ENCODE results near the gene ATP2C2.

The ATP2C2 gene

DNA sequence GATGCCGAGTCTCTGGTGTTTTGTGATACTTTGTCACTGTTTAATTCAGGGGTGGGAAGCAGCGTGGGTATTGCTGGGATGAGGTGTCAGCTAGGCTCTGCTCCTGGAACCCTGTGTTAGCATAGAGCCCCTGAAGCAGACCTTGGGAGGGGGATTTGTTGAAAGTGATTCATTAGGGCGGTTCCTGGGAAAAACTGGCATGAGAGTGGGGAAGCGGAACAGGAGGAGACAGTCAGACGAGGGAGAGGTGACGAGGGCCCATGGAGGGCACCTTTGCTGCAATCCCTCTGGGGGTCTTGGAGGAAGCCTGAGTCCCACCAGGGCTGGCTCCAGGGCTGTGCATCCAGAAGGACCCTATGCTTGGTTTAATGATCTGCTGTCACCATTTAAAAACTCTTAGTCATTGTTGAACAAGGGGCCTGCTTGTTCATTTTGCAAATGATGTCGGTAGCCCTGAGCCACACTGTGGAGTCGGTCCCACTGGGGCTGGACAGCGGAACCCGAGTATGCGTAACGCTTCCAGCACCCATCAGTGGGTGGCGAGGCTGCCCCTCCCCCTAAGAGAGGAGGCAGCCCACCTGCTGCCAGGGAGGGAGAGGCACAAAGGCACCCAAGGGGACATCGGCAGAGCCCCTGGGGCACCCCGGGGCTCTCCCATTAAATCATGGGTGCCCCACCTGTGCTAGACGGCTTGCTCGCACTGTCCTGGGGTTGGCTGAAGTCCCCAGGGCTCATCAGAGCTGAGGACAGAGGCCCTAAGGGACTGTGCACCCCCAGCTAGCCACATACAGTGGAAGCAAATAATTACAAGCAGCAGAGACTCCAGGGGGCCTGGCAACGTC is 38.3 kb upstream of the ATP2C2 start:
- TF ChIP-seq CTCF (IDR thresholded peaks at IDR 0.05) = no peak
- intact Hi-C loops (cut with DNase I; ENCODE audit: low total_unique reads) = no loop called here
- no peaks in the 10 kb centered on the region for H3K4me1 ChIP-seq
- H3K36me3 ChIP-seq = peaks cover 46 to 86% (median 57%) of the 10 kb centered on the region in 3 donors
- peaks cover 0 to 3% (median 0%) of the 10 kb centered on the region in 3 donors for H3K9me3 ChIP-seq
- H3K27ac ChIP-seq = no peak overlapping the region
- H3K27me3 ChIP-seq = no peaks in the 10 kb centered on the region
- H3K4me3 ChIP-seq = no peak overlapping the region
- no peak for DNase-seq

- DNase-seq = no peak
Measured at GRCh38 chr16:84330685-84331050, 37.7 kb upstream of the ATP2C2 start.

GRCh38 chr16:84331998-84332780 is 36.1 kb upstream of the ATP2C2 start:
- no peak for TF ChIP-seq CTCF (IDR thresholded peaks at IDR 0.05)
- H3K4me1 ChIP-seq = no peaks in the 10 kb centered on the region
- intact Hi-C loops (cut with DNase I; ENCODE audit: low total_unique reads) = no loop called here
- no peak overlapping the region for H3K4me3 ChIP-seq
- peaks cover 34 to 65% (median 48%) of the 10 kb centered on the region in 3 donors for H3K36me3 ChIP-seq
- no peak for DNase-seq
- peaks cover 0 to 18% (median 13%) of the 10 kb centered on the region in 3 donors for H3K9me3 ChIP-seq
- no peaks in the 10 kb centered on the region for H3K27me3 ChIP-seq
- no peak overlapping the region for H3K27ac ChIP-seq

More at GRCh38 chr16:84330685-84331050, 37.7 kb upstream of the ATP2C2 start:
- intact Hi-C loops (cut with DNase I; ENCODE audit: low total_unique reads) = no loop called here
- Histone ChIP-seq H3K27ac (no peak overlapping the region), H3K4me1 (no peaks in the 10 kb centered on the region), H3K4me3 (no peak overlapping the region), H3K9me3 (peaks cover 0 to 3% (median 0%) of the 10 kb centered on the region in 3 donors), H3K27me3 (no peaks in the 10 kb centered on the region), H3K36me3 (peaks cover 45 to 80% (median 57%) of the 10 kb centered on the region in 3 donors)
- no peak for TF ChIP-seq CTCF (IDR thresholded peaks at IDR 0.05)

DNA sequence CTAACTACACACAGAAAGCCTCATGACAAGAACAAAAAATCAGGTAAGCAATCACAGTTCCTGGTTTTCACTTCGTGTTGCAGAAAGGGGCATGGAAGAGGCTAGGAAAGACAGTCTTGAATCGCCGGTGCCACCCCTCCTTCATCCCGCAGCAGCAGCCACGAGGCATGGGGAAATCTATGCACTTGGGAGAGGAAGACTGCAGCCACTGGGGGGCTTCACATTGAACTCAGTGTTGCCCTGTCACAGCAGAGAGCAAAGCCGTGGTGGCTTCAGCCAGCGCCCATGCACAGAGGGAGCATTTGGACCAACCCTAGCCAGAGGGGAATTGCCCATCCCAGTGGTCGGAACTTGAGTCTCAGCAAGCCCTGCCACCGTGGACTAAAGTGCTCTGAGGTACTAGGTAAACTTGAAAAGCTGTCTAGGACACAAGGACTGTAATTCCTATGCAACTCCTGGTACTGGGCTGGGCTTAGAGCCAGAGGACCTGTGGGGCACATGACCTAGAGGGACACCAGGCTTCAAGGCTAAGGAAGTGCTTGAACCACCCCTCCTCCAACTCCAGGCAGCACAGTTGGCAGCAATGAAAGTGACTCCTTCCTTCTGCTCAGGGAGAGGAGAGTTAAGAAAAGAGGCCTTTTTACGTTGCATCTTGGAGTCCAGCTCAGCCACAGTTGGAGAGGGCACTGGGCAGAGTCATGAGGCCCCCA is 35.2 kb upstream of the ATP2C2 start:
- Histone ChIP-seq H3K36me3 (peaks cover 30 to 56% (median 39%) of the 10 kb centered on the region in 3 donors), H3K4me3 (no peak overlapping the region), H3K27me3 (no peaks in the 10 kb centered on the region), H3K27ac (no peak overlapping the region), H3K4me1 (no peaks in the 10 kb centered on the region), H3K9me3 (peaks cover 0 to 23% (median 19%) of the 10 kb centered on the region in 3 donors)
- DNase-seq = no peak
- intact Hi-C loops (cut with DNase I; ENCODE audit: low total_unique reads) = no loop called here
- TF ChIP-seq CTCF (IDR thresholded peaks at IDR 0.05) = no peak

- Histone ChIP-seq H3K4me3 (no peak overlapping the region), H3K4me1 (no peaks in the 10 kb centered on the region), H3K27ac (no peak overlapping the region), H3K9me3 (peaks cover 0 to 23% (median 19%) of the 10 kb centered on the region in 3 donors), H3K27me3 (no peaks in the 10 kb centered on the region), H3K36me3 (peaks cover 20 to 46% (median 29%) of the 10 kb centered on the region in 3 donors)
- no peak for TF ChIP-seq CTCF (IDR thresholded peaks at IDR 0.05)
- intact Hi-C loops (cut with DNase I; ENCODE audit: low total_unique reads) = no loop called here
- no peak for DNase-seq
Measured at GRCh38 chr16:84334058-84334457, 34.3 kb upstream of the ATP2C2 start.

Data from tibial artery (tissue), 4 donors.